Effector memory CD8-positive, alpha-beta T cell (primary cell): Measurements from ENCODE around the gene SCPEP1.

Experiments
- ATAC-seq: fragments of 150-1000 bp; cut with Tn5 transposase; replicated peaks from 2 replicates; pipeline ENCODE4 v1.10.0; 2021; ENCODE audit warnings: mild to moderate bottlenecking, moderate library complexity
- DNase-seq, 3 experiments: peaks; one replicate each; pipeline ENCODE4 v3.0.0; 2021
- H3K27ac Mint-ChIP-seq, 2 donors: one replicate each; pipeline ENCODE4 v1.8.0; 2022; ENCODE audit warnings: mild to moderate bottlenecking in 2 of 2, mixed read lengths in 2 of 2, moderate library complexity in 2 of 2
- H3K27me3 Mint-ChIP-seq, 2 donors: one replicate each; pipeline ENCODE4 v1.8.0; 2022; ENCODE audit warnings: mixed read lengths in 2 of 2
- H3K36me3 Mint-ChIP-seq: one replicate; pipeline ENCODE4 v1.8.0; 2022; ENCODE audit warnings: mild to moderate bottlenecking, moderate library complexity, mixed read lengths; ENCODE audit not compliant: insufficient read depth
- H3K4me1 Mint-ChIP-seq, 2 donors: one replicate each; pipeline ENCODE4 v1.8.0; 2022; ENCODE audit warnings: low read depth in 2 of 2, mixed read lengths in 2 of 2
- H3K4me3 Mint-ChIP-seq, 2 donors: one replicate each; pipeline ENCODE4 v1.8.0; 2022; ENCODE audit warnings: mild to moderate bottlenecking in 2 of 2, mixed read lengths in 2 of 2, moderate library complexity in 2 of 2
- H3K9me3 Mint-ChIP-seq, 2 donors: one replicate each; pipeline ENCODE4 v1.8.0; 2022; ENCODE audit warnings: mixed read lengths in 2 of 2

Gene SCPEP1

DNA sequence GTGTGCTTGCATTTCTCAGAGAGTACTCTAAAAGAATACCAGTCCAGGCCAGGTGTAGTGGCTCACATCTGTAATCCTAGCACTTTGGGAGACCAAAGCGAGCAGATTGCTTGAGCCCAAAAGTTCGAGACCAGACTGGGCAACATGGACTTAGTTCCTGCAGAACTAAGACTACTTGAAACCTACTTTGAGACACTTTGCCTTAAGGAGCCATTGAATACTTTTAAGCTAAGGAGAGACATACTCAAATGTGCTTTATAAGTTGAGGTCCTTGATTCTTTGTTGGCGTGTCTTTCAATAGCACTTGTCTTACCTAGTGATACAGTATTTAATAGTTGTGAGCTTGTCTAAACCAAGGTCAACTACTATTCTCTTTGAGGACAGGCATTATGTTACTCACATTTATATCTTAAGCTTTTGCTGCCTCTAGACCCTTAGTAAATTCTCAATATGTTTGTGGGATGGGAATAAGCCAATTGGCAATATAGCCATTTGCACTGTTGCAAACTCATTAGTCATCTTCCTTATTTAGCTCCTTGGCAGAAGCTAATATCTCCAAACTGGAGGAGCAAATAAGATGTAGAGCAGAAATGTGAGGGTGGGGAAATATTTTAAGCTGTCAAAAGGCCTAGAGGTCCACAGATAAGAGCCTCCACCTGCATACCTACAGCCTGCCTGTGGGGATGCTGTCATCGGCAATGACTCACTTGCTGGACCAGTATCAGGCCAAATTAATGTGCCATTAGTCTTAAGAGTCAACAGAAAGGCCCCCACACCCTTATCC, 16.3 kb downstream of the SCPEP1 start:
- Mint-ChIP-seq H3K9me3 (no peaks in the 10 kb centered on the region), H3K27ac (no peak overlapping the region), H3K4me3 (no peak overlapping the region), H3K27me3 (no peaks in the 10 kb centered on the region), H3K4me1 (no peaks in the 10 kb centered on the region), H3K36me3 (peaks cover 16% of the 10 kb centered on the region)
- ATAC-seq (no peak), DNase-seq (no peak)

DNA sequence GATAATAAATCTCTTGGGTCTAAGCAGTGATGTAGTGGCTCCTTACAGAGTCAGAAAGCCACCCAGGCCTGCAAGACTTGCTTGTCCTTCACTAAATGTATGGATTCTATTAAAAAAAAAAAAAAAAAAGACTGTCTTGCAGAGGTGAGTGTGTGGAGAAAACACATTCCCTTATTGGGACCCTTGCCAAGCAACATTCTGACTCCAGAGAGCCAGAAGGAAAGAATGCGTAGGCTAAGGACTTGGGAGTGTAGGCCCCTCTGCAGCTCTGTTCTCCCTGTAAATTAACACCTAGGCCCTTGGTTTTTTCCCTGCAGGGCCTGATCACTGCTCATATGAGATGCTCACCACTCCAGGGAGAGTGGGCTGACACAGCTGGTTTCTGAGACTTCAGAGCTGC, 17.8 kb downstream of the SCPEP1 start:
- H3K27ac Mint-ChIP-seq = no peak overlapping the region
- no peak for DNase-seq
- no peak overlapping the region for H3K4me3 Mint-ChIP-seq
- H3K9me3 Mint-ChIP-seq = no peaks in the 10 kb centered on the region
- H3K27me3 Mint-ChIP-seq = no peaks in the 10 kb centered on the region
- no peak for ATAC-seq
- H3K36me3 Mint-ChIP-seq = peaks cover 13% of the 10 kb centered on the region
- H3K4me1 Mint-ChIP-seq = no peaks in the 10 kb centered on the region

DNA sequence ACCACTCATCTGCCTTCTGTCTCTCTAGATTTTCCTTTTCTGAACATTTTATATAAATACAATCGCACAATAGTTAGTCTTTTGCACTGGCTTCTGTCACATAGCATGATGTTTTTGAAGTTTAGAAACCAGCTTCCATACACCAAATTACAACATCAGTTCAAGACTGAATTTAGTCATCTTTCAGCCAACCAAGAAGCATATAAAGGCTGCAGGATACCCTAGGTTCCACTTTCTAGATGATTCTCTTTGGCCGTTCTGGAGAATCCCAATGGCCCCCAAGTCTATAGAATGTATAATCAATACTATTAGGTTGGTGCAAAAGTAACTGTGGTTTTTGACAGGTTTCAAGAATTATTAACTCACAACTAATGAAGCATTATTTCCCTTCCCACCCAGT, 19.4 kb downstream of the SCPEP1 start:
- Mint-ChIP-seq H3K9me3 (no peaks in the 10 kb centered on the region), H3K4me1 (no peaks in the 10 kb centered on the region), H3K4me3 (no peak overlapping the region), H3K27me3 (no peaks in the 10 kb centered on the region), H3K27ac (no peak overlapping the region), H3K36me3 (peaks cover 13% of the 10 kb centered on the region)
- no peak for ATAC-seq
- no peak for DNase-seq

DNA sequence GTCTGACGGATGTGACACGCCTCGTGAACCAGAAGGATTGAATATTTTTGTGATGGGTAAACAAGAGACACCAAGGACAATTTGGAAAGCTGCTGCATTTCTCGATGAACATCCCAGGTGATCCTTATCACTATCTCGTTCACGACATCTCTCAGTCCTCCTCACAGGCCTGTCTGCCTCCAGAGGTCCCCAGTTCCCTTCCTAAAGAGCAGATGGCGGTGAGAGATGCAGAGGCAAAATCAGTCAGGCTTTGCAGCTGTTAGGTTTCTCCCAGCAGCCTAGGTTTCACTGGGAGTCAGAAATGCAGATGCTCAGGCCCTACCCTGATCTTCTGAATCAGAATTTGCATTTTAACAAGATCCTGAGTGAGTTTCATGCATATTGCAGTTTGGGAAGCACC, 23.6 kb downstream of the SCPEP1 start:
- peaks cover 6% of the 10 kb centered on the region for H3K36me3 Mint-ChIP-seq
- H3K4me1 Mint-ChIP-seq = peaks cover 13 to 15% of the 10 kb centered on the region in 2 donors
- no peak for ATAC-seq
- no peak overlapping the region for H3K4me3 Mint-ChIP-seq
- H3K27ac Mint-ChIP-seq = no peak overlapping the region
- no peaks in the 10 kb centered on the region for H3K9me3 Mint-ChIP-seq
- DNase-seq = no peak
- no peaks in the 10 kb centered on the region for H3K27me3 Mint-ChIP-seq

DNA sequence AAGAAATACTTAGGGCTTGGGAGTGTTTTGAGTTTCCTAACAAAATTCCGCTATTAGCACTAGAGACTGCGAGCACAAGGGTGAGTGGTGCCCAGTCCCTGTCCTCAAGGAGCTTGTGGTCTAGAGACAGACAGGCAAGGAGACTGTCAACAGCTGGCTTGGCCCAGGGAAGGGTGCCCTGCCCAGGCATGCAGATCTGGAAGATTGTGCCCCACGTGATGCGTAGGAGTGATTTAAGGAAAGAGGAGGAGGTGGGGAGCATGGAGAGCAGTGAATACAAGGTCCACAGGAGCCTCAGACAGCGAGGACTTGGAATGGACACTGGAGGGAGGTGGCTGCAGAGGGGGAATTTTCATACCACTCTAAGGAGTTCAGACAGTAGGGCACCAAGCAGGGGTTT, 25.0 kb downstream of the SCPEP1 start:
- Mint-ChIP-seq H3K4me3 (no peak overlapping the region), H3K27me3 (no peaks in the 10 kb centered on the region), H3K27ac (peak overlapping the region in 1 of 2 donors; percentile 35), H3K36me3 (peaks cover 5% of the 10 kb centered on the region), H3K4me1 (peaks cover 13 to 15% of the 10 kb centered on the region in 2 donors), H3K9me3 (no peaks in the 10 kb centered on the region)
- DNase-seq (no peak), ATAC-seq (no peak)

DNA sequence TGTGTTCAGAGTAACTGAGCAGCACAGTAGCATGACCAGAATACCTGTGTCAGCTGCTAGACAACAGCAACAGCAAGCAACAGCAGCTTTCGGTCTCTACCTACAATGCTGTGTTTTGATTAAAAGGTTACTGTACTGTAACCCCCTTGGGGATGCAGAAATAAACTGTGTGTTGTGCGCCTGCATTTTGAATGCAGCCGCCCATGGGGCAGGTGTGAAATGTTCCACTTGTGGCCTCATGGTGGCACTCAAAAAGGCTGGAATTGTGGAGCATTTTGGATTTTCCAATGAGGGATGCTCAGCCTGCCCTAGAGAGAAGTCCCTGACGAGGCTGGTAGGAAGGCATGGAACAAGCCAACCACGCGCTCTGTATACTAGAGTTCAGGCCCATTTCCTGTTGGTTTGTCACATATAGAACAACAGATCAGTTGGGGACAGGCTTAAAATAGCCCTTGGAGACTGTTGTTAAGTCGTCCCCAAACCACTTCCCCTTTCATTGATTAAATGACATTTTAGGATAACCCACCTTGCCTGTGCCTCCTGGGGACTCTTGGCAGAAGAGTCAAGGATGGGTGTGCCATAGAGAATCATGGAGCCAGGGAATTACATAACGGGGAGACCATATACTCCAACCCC, 27.1 kb downstream of the SCPEP1 start:
- peak overlapping the region in 1 of 2 donors; percentile 68 for H3K27ac Mint-ChIP-seq
- H3K9me3 Mint-ChIP-seq = no peaks in the 10 kb centered on the region
- ATAC-seq (peak; percentile 66), DNase-seq (no peak)
- H3K4me1 Mint-ChIP-seq = peaks cover 16 to 18% of the 10 kb centered on the region in 2 donors
- peak overlapping the region in 1 of 2 donors; percentile 29 for H3K4me3 Mint-ChIP-seq
- no peaks in the 10 kb centered on the region for H3K27me3 Mint-ChIP-seq
- H3K36me3 Mint-ChIP-seq = peaks cover 5% of the 10 kb centered on the region

DNA sequence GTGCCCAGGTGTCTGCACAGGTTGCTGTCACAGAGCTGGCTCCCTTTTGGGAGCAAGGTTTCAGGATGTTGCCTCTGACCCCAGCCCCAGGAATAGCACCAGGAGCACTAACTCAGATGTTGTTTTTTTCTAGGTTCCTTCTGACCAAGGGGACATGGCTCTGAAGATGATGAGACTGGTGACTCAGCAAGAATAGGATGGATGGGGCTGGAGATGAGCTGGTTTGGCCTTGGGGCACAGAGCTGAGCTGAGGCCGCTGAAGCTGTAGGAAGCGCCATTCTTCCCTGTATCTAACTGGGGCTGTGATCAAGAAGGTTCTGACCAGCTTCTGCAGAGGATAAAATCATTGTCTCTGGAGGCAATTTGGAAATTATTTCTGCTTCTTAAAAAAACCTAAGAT, 28.1 kb downstream of the SCPEP1 start:
- no peaks in the 10 kb centered on the region for H3K9me3 Mint-ChIP-seq
- no peak overlapping the region for H3K4me3 Mint-ChIP-seq
- DNase-seq (no peak), ATAC-seq (no peak)
- H3K27ac Mint-ChIP-seq = peak overlapping the region in 1 of 2 donors; percentile 68
- H3K4me1 Mint-ChIP-seq = peaks cover 20 to 22% of the 10 kb centered on the region in 2 donors
- no peaks in the 10 kb centered on the region for H3K27me3 Mint-ChIP-seq
- peaks cover 5% of the 10 kb centered on the region for H3K36me3 Mint-ChIP-seq

DNA sequence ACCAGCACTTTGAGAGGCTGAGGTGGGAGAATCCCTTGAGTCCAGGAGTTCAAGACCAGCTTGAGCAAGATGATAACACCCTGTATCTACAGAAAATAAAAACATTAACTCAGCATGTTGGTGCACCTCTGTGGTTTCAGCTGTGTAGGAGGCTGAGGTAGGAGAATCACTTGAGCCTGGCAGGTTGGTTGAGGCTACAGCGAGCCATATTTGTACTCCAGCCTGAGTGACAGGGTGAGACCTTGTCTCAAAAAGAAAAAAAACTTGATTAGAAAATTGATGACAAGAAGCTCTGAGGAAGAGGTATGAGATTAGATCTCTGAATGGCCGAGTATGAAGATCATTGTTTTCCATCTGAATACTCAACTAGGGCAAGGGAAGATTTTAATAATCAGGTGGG, 31.0 kb downstream of the SCPEP1 start:
- Mint-ChIP-seq H3K27ac (no peak overlapping the region), H3K4me3 (no peak overlapping the region), H3K27me3 (peaks cover 3 to 5% of the 10 kb centered on the region in 2 donors), H3K36me3 (peaks cover 5% of the 10 kb centered on the region), H3K9me3 (no peaks in the 10 kb centered on the region), H3K4me1 (peaks cover 16 to 22% of the 10 kb centered on the region in 2 donors)
- ATAC-seq = no peak
- DNase-seq = no peak

DNA sequence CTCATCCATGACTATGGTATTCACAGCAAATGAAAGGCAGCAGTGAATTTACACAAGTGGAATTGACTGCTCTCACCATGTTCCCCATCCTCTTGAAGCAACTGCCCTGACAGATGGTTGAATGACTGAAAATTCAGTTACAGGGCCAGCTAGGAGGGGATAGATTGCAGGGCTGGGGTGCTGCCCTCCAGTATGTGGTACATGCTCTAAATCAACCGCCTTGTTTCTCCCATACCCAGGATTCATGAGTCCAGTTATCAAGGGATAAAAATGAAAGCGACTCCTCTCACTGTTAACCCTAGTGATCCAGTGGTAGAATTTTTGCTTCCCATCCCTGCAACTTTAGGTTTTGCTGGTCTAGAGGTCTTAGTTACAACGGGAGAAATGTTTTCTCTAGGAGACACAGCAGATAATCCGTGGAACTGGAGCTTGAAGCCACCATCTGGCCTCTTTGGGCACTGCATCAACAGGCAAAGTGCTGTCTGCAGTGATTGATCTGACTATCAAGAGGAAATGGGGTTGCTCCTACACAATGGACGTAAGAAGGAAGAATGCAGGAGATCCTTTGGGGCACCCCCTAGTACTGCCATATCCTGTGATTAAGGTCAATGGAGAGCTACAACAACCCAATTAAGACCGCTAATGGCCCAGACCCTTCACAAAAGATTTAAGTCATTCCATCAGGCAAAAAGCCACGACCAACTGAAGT, 32.0 kb downstream of the SCPEP1 start:
- Mint-ChIP-seq H3K9me3 (no peaks in the 10 kb centered on the region), H3K27me3 (peaks cover 5 to 13% of the 10 kb centered on the region in 2 donors), H3K36me3 (peaks cover 5% of the 10 kb centered on the region), H3K27ac (no peak overlapping the region), H3K4me3 (peak overlapping the region; percentile 33 to 48), H3K4me1 (peaks cover 16 to 18% of the 10 kb centered on the region in 2 donors)
- DNase-seq = peak; percentile 35 to 44 (median 43)
- peak; percentile 85 for ATAC-seq

DNA sequence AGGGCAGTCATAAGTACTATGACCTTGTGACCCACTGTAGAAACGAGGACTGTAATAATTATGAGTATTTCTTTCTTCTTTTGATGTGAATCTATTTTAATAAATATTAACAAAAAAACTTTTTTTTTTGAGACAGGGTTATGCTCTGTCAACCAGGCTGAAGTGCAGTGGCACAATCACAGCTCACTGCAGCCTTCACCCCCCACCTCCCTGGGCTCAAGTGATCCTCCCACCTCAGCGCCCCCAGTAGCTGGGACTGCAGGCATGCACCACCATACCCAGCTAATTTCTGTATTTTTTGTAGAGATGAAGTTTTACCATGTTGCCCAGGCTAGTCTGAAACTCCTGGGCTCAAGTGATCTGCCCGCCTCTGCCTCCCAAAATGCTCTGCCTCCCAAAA, 32.6 kb downstream of the SCPEP1 start:
- Mint-ChIP-seq H3K27ac (no peak overlapping the region), H3K9me3 (no peaks in the 10 kb centered on the region), H3K36me3 (peaks cover 5% of the 10 kb centered on the region), H3K4me1 (peaks cover 10 to 13% of the 10 kb centered on the region in 2 donors), H3K27me3 (peaks cover 5 to 19% of the 10 kb centered on the region in 2 donors), H3K4me3 (peak overlapping the region in 1 of 2 donors; percentile 33)
- DNase-seq (no peak), ATAC-seq (peak; percentile 32)

DNA sequence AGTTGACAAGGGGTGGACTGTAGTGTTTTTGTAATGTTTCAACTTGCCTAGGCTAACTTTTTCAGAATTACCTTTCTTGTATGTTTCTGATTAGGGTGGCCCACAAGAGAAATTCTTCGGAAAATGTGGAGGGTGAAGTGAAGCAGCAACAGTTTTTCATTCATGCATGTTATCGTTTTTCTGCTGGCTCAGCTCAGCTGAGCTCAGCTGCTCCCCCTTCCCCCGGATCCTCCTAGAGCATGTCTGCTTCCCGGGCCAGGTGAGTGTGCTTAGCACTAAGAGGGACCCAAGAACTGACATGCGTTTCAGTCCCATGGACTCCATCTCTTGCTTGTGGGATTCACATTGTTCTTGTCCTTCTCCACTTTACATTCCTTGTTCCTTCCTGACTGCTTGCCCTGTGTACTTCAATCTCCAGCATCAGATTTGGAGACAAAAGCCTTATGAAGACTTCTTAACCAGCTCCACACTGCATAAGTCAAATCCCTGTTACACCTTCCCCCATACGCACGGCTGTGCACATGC, 33.6 kb downstream of the SCPEP1 start:
- DNase-seq = no peak
- no peak overlapping the region for H3K4me3 Mint-ChIP-seq
- H3K27ac Mint-ChIP-seq = no peak overlapping the region
- H3K4me1 Mint-ChIP-seq = peaks cover 5 to 9% of the 10 kb centered on the region in 2 donors
- ATAC-seq = no peak
- no peaks in the 10 kb centered on the region for H3K36me3 Mint-ChIP-seq
- no peaks in the 10 kb centered on the region for H3K9me3 Mint-ChIP-seq
- peaks cover 6 to 29% of the 10 kb centered on the region in 2 donors for H3K27me3 Mint-ChIP-seq

DNA sequence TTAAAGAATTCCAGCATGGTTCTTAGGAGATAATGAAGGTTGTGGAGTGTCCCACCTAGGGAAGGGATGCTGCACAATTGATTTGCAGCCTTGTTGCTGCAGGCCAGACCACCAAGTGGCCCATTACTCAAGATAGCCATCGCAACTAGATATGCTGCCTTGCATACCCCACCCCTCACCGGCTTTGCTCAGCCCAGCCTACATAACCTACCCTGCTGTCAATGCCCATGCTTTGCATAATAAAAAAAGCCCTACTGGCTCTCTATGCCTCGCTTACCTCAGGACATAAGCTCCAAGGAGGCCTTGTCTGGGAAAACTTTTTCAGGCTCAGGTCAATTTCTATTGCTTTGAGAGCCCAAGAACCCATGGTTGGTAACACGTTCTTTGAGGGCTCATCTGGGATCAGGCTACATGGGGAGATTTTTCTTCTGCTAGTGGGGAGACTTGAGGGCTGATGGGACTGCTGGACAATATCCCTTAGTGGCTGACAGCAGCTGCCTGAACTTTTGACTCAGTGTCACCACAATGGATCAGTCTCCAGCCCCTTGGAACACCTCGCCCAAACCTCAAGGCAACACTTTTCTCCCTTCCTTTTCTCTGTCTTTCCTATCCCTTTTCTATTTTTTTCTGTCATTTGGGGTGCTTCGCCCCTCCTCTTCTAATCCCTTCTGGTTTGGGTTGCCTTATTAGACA, 38.3 kb downstream of the SCPEP1 start:
- Mint-ChIP-seq H3K4me1 (no peaks in the 10 kb centered on the region), H3K9me3 (no peaks in the 10 kb centered on the region), H3K36me3 (no peaks in the 10 kb centered on the region), H3K27ac (no peak overlapping the region), H3K4me3 (no peak overlapping the region), H3K27me3 (peaks cover 43 to 75% of the 10 kb centered on the region in 2 donors)
- DNase-seq = no peak
- ATAC-seq = no peak

DNA sequence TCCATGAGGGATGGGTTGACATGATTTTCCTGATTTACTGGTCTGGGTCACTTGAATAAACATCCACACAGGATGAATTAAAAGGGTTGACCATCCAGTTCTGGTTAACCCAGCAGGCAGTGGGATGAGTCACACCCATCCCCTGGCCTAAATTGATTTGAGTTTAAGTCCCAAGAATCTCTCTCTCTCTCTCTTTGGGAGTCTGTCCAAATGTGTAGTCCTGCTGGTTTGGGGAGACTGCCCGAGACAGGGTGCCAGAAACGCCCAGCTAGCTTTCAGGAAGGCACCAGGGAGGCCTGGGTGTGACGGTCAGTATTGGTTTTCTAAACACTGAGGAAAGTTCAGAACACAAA, 38.8 kb downstream of the SCPEP1 start:
- Mint-ChIP-seq H3K27ac (no peak overlapping the region), H3K27me3 (peaks cover 41 to 80% of the 10 kb centered on the region in 2 donors), H3K36me3 (no peaks in the 10 kb centered on the region), H3K9me3 (no peaks in the 10 kb centered on the region), H3K4me1 (no peaks in the 10 kb centered on the region), H3K4me3 (no peak overlapping the region)
- ATAC-seq = no peak
- no peak for DNase-seq
